ENCODE results near the gene THRB.

The THRB gene

GRCh38 chr3:24341668-24342067, 153.0 kb downstream of the THRB start:
- DNase-seq (ENCODE audit: low read depth, low spot score), result no peak
- Histone ChIP-seq H3K9me3 (ENCODE audit: low read depth, low read length) (no peaks in the 10 kb centered on the region), H3K4me3 (no peak overlapping the region), H3K9ac (ENCODE audit: insufficient read length) (no peak overlapping the region), H3K36me3 (ENCODE audit: insufficient read depth, low read length) (no peaks in the 10 kb centered on the region), H3K27ac (no peak overlapping the region)
- no peak for TF ChIP-seq FOXP2 (optimal IDR thresholded peaks at IDR 0.05; ENCODE audit: control extremely low read depth, extremely low read length, insufficient read depth)
- no peak for TF ChIP-seq EZH2 (IDR thresholded peaks at IDR 0.05)
- no peak for TF ChIP-seq POLR2AphosphoS5 (IDR thresholded peaks at IDR 0.05; ENCODE audit: borderline replicate concordance, low read depth, low read length)

GRCh38 chr3:24340966-24341365, 153.7 kb downstream of the THRB start:
- Histone ChIP-seq H3K9ac (ENCODE audit: insufficient read length) (no peak overlapping the region), H3K36me3 (ENCODE audit: insufficient read depth, low read length) (no peaks in the 10 kb centered on the region), H3K9me3 (ENCODE audit: low read depth, low read length) (no peaks in the 10 kb centered on the region), H3K27ac (no peak overlapping the region), H3K4me3 (no peak overlapping the region)
- DNase-seq (ENCODE audit: low read depth, low spot score), result no peak
- TF ChIP-seq EZH2 (IDR thresholded peaks at IDR 0.05) (no peak), POLR2AphosphoS5 (IDR thresholded peaks at IDR 0.05; ENCODE audit: borderline replicate concordance, low read depth, low read length) (no peak), FOXP2 (optimal IDR thresholded peaks at IDR 0.05; ENCODE audit: control extremely low read depth, extremely low read length, insufficient read depth) (no peak)

- Histone ChIP-seq H3K4me3 (no peak overlapping the region), H3K36me3 (ENCODE audit: insufficient read depth, low read length) (no peaks in the 10 kb centered on the region), H3K9me3 (ENCODE audit: low read depth, low read length) (no peaks in the 10 kb centered on the region), H3K27ac (no peak overlapping the region), H3K9ac (ENCODE audit: insufficient read length) (no peak overlapping the region)
- no peak for DNase-seq (ENCODE audit: low read depth, low spot score)
- TF ChIP-seq FOXP2 (optimal IDR thresholded peaks at IDR 0.05; ENCODE audit: control extremely low read depth, extremely low read length, insufficient read depth) (no peak), EZH2 (IDR thresholded peaks at IDR 0.05) (no peak), POLR2AphosphoS5 (IDR thresholded peaks at IDR 0.05; ENCODE audit: borderline replicate concordance, low read depth, low read length) (no peak)
Measured at GRCh38 chr3:24340161-24340560, 154.5 kb downstream of the THRB start.

GRCh38 chr3:24339266-24339825, 155.3 kb downstream of the THRB start:
- Histone ChIP-seq H3K27ac (no peak overlapping the region), H3K9me3 (ENCODE audit: low read depth, low read length) (no peaks in the 10 kb centered on the region), H3K36me3 (ENCODE audit: insufficient read depth, low read length) (no peaks in the 10 kb centered on the region), H3K4me3 (no peak overlapping the region), H3K9ac (ENCODE audit: insufficient read length) (no peak overlapping the region)
- TF ChIP-seq EZH2 (IDR thresholded peaks at IDR 0.05), result no peak
- TF ChIP-seq POLR2AphosphoS5 (IDR thresholded peaks at IDR 0.05; ENCODE audit: borderline replicate concordance, low read depth, low read length), result no peak
- TF ChIP-seq FOXP2 (optimal IDR thresholded peaks at IDR 0.05; ENCODE audit: control extremely low read depth, extremely low read length, insufficient read depth), result no peak
- DNase-seq (ENCODE audit: low read depth, low spot score), result no peak

- Histone ChIP-seq H3K27ac (no peak overlapping the region), H3K4me3 (no peak overlapping the region), H3K36me3 (ENCODE audit: insufficient read depth, low read length) (no peaks in the 10 kb centered on the region), H3K9me3 (ENCODE audit: low read depth, low read length) (no peaks in the 10 kb centered on the region), H3K9ac (ENCODE audit: insufficient read length) (no peak overlapping the region)
- TF ChIP-seq POLR2AphosphoS5 (IDR thresholded peaks at IDR 0.05; ENCODE audit: borderline replicate concordance, low read depth, low read length) (no peak), FOXP2 (optimal IDR thresholded peaks at IDR 0.05; ENCODE audit: control extremely low read depth, extremely low read length, insufficient read depth) (no peak), EZH2 (IDR thresholded peaks at IDR 0.05) (no peak)
- no peak for DNase-seq (ENCODE audit: low read depth, low spot score)
Measured at GRCh38 chr3:24338409-24339130, 156.1 kb downstream of the THRB start.

- H3K9ac ChIP-seq (ENCODE audit: insufficient read length), result no peak overlapping the region
- no peaks in the 10 kb centered on the region for H3K9me3 ChIP-seq (ENCODE audit: low read depth, low read length)
- no peak for TF ChIP-seq FOXP2 (optimal IDR thresholded peaks at IDR 0.05; ENCODE audit: control extremely low read depth, extremely low read length, insufficient read depth)
- no peak for TF ChIP-seq EZH2 (IDR thresholded peaks at IDR 0.05)
- no peak for TF ChIP-seq POLR2AphosphoS5 (IDR thresholded peaks at IDR 0.05; ENCODE audit: borderline replicate concordance, low read depth, low read length)
- no peak for DNase-seq (ENCODE audit: low read depth, low spot score)
- H3K36me3 ChIP-seq (ENCODE audit: insufficient read depth, low read length), result no peaks in the 10 kb centered on the region
- no peak overlapping the region for H3K27ac ChIP-seq
- no peak overlapping the region for H3K4me3 ChIP-seq
Measured at GRCh38 chr3:24336101-24336500, 158.5 kb downstream of the THRB start.

- Histone ChIP-seq H3K36me3 (ENCODE audit: insufficient read depth, low read length) (no peaks in the 10 kb centered on the region), H3K4me3 (no peak overlapping the region), H3K27ac (no peak overlapping the region), H3K9me3 (ENCODE audit: low read depth, low read length) (no peaks in the 10 kb centered on the region), H3K9ac (ENCODE audit: insufficient read length) (no peak overlapping the region)
- TF ChIP-seq POLR2AphosphoS5 (IDR thresholded peaks at IDR 0.05; ENCODE audit: borderline replicate concordance, low read depth, low read length) (no peak), EZH2 (IDR thresholded peaks at IDR 0.05) (no peak), FOXP2 (optimal IDR thresholded peaks at IDR 0.05; ENCODE audit: control extremely low read depth, extremely low read length, insufficient read depth) (no peak)
- no peak for DNase-seq (ENCODE audit: low read depth, low spot score)
Measured at GRCh38 chr3:24332092-24332491, 162.6 kb downstream of the THRB start.

GRCh38 chr3:24323272-24323671, 171.4 kb downstream of the THRB start:
- TF ChIP-seq EZH2 (IDR thresholded peaks at IDR 0.05), result no peak
- TF ChIP-seq FOXP2 (optimal IDR thresholded peaks at IDR 0.05; ENCODE audit: control extremely low read depth, extremely low read length, insufficient read depth), result no peak
- TF ChIP-seq POLR2AphosphoS5 (IDR thresholded peaks at IDR 0.05; ENCODE audit: borderline replicate concordance, low read depth, low read length), result no peak
- Histone ChIP-seq H3K9me3 (ENCODE audit: low read depth, low read length) (no peaks in the 10 kb centered on the region), H3K27ac (no peak overlapping the region), H3K36me3 (ENCODE audit: insufficient read depth, low read length) (no peaks in the 10 kb centered on the region), H3K9ac (ENCODE audit: insufficient read length) (no peak overlapping the region), H3K4me3 (no peak overlapping the region)
- no peak for DNase-seq (ENCODE audit: low read depth, low spot score)
